ENCODE measurements around the gene FRMPD2.

DNA sequence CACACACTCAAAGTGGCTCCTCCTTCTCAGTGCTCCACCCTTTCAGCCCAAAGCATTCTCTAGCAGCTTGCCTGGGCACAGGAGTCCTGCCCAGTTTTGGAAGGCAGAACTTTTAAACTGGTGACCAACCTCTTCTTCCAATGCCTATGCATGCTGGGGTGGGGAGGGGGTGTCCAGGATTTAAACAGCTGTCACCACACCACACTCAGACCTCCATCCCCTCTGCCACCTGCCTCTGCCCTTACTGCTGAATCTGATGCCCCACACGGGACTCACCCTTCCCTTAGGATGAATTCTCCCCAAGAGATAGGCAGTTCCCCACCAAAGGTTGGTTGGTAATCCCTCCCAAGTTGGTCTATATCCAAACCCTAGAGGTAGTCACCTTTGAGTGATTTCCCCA is 50.2 kb downstream of the FRMPD2 start:
- TF ChIP-seq SP1 (IDR thresholded peaks at IDR 0.05; ENCODE audit: low read depth) (no peak), FOSL1 (IDR thresholded peaks at IDR 0.05; ENCODE audit: low read depth) (no peak), JUND (IDR thresholded peaks at IDR 0.05) (no peak), POLR2A (IDR thresholded peaks at IDR 0.05; ENCODE audit: borderline replicate concordance, extremely low read depth, insufficient read depth, insufficient read length) (no peak), EZH2 (IDR thresholded peaks at IDR 0.05) (no peak)
- TF ChIP-seq, protein P1, sequence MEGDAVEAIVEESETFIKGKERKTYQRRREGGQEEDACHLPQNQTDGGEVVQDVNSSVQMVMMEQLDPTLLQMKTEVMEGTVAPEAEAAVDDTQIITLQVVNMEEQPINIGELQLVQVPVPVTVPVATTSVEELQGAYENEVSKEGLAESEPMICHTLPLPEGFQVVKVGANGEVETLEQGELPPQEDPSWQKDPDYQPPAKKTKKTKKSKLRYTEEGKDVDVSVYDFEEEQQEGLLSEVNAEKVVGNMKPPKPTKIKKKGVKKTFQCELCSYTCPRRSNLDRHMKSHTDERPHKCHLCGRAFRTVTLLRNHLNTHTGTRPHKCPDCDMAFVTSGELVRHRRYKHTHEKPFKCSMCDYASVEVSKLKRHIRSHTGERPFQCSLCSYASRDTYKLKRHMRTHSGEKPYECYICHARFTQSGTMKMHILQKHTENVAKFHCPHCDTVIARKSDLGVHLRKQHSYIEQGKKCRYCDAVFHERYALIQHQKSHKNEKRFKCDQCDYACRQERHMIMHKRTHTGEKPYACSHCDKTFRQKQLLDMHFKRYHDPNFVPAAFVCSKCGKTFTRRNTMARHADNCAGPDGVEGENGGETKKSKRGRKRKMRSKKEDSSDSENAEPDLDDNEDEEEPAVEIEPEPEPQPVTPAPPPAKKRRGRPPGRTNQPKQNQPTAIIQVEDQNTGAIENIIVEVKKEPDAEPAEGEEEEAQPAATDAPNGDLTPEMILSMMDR (IDR thresholded peaks at IDR 0.05 in 2 of 3, conservative IDR thresholded peaks at IDR 0.05 in 1 of 3; ENCODE audit: borderline replicate concordance in 1 of 3, insufficient read depth in 1 of 3, low read depth in 2 of 3, low read length in 2 of 3), result no peak
